Left hindlimb (tissue), 1 donor: ENCODE data around the gene CT47A7.
"Not testable (repeated sequence)": the region's sequence is repeated elsewhere in the genome, so short reads cannot be mapped to it uniquely, and the experiment has no call there.

ENCODE experiments used
- DNase-seq: peaks from one replicate; pipeline ENCODE4 v3.0.0-alpha.2; 2018

CT47A7 gene

DNA sequence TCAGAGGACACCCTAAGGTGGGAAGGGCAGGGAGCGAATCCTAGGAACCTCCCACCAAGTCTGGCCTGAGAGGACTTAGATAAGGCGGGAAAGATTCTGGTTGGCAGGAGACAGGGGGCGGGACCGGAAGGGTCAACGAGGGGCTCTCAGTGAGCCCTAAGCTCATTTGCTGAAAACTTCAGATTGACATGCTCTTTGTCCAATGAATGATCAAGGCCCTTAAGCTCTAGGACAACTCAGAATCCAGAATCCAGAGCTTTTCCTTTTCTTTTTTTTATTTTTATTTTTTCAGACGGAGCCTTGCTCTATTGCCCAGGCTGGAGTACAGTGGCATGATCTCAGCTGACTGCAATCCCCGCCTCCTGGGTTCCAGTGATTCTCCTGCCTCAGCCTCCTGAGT lies at the start of gene CT47A7:
TSS of gene CT47A7 (minus strand) at position 101 of the 400 bp plus-strand sequence. CDS start 255 bp downstream, outside the sequence.
- not testable (repeated sequence) for DNase-seq

DNA sequence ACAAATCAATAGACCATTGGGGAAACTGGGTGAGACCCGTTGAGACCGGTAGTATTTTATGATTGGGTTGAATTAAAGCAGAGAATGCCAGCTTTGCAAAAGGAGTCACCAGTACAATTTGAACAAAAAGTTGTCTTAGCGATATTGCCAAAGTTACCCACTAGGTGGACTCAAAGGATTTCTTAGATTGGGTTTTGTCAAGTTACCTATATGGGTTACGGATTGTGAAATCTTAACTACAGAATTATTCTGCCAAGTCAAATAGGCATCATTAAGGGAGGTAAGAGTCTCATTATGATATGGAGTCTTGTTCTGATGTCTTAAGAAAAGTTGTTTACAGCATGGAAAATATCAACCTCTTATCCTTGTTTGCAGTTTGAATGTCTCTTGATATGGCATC lies 44.2 kb upstream of the CT47A7 start:
- no peak for DNase-seq

GRCh38 chrX:120999413-120999812 lies 43.0 kb upstream of the CT47A7 start:
- no peak for DNase-seq

- not testable (repeated sequence) for DNase-seq
Observed at GRCh38 chrX:120985660-120986059, 29.3 kb upstream of the CT47A7 start, which contains the start of gene CT47A1. Gene CT47A1 (minus strand): TSS chrX:120985760. CDS start chrX:120985529, 231 bp downstream.
